GM18868 (cell line): ENCODE data around the gene NPRL2.
A peak's percentile ranks its signal among the peaks of the same experiment; 100 is the strongest.

ENCODE experiments used
- ATAC-seq: cut with Tn5 transposase; IDR thresholded peaks from one replicate; pipeline ENCODE4 v1.9.1; 2021; ENCODE audit warnings: mild to moderate bottlenecking, moderate library complexity; ENCODE audit not compliant: unreplicated experiment

The NPRL2 gene

DNA sequence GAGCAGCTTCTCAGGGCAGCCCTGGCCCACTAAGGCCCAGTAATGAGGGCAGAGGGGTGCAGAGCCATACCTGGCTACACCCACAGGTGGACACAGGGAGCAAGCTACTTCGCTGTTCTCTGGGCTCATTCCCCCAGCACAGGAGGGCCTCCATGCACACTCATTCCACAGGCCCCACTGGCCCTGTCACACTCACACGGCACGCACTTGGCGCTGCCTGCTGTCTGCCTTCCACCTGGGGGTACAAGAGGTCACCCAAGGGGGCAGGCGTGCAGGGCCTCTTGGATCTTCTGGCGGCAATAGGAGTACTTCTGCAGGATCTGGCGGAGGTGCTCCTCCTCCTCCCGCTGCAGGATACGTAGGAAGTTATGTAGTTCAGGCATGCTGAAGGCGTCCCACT lies 20.2 kb downstream of the NPRL2 start:
- no peak for ATAC-seq

GRCh38 chr3:50327943-50328691 lies 22.5 kb downstream of the NPRL2 start, which contains the start of gene TUSC2:
TSS of gene TUSC2 (minus strand) at chr3:50328223. CDS start at chr3:50328099, 124 bp downstream.
- ATAC-seq, result peak; percentile 95

DNA sequence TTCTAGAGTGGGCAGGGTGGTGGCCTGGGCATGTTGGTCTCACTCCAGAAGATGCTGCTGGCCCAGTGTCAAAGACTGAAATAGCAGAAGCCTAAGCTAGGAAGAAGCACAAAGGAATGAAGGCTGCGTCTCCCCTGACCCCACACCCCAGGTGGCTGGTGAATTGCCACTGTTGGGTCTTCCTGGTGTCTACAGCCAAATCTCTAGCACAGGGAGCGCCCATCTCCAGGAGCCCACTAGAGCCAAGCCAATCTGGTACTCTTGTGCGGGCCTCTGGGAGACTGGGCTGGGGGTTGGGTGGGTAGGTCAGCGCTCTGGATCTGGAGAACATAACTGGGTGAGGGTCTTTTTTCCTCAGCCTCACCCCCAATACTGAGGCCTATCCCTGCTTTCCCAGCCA lies 23.4 kb downstream of the NPRL2 start:
- no peak for ATAC-seq

GRCh38 chr3:50326182-50326541 lies 24.4 kb downstream of the NPRL2 start:
- ATAC-seq, result no peak

DNA sequence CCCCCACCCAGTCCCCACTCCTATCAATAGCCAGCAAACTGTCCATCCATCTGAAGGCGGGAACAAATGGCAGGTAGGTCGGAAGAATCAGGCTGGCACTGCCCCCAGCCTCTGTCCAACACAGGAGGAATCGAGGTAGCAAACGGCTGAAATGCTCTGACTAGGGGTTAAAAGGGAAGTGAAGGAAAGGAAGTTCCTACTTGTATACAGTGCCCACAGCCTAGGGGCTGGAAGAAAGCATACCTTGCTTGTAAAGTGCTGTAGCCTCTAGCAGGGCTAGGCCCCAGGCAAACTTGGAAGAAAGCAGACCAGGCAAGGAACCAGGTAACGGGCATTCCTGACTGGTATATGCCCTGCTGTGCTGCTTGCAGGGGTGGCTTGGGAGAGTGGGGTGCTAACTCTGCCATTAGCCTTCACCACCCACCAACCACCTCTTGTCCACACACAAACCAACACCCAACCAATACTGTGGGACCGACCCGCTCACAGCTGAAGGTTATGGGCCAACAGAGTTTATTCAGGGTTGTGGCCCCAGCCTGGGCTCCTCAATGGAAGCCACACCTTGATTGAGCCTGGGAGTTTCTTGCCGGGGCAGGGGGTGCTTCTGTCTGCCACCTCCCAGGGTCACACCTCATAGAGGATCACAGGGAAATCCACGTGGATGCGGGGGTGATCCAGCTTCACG lies 24.9 kb downstream of the NPRL2 start:
- no peak for ATAC-seq

GRCh38 chr3:50325113-50325480 lies 25.5 kb downstream of the NPRL2 start:
- no peak for ATAC-seq

- ATAC-seq, result no peak
These were observed 26.0 kb downstream of the NPRL2 start for GRCh38 chr3:50324351-50325112.

- ATAC-seq, result no peak
These were observed 26.9 kb downstream of the NPRL2 start for GRCh38 chr3:50323614-50324199.

GRCh38 chr3:50323092-50323600 lies 27.4 kb downstream of the NPRL2 start:
- ATAC-seq, result no peak

GRCh38 chr3:50322386-50323091 lies 28.0 kb downstream of the NPRL2 start, which contains the start of gene HYAL2:
TSS of gene HYAL2 (minus strand) at chr3:50322745. CDS start at chr3:50320489, 2,256 bp downstream.
- no peak for ATAC-seq

- no peak for ATAC-seq
These were observed 28.5 kb downstream of the NPRL2 start for GRCh38 chr3:50322115-50322385.

DNA sequence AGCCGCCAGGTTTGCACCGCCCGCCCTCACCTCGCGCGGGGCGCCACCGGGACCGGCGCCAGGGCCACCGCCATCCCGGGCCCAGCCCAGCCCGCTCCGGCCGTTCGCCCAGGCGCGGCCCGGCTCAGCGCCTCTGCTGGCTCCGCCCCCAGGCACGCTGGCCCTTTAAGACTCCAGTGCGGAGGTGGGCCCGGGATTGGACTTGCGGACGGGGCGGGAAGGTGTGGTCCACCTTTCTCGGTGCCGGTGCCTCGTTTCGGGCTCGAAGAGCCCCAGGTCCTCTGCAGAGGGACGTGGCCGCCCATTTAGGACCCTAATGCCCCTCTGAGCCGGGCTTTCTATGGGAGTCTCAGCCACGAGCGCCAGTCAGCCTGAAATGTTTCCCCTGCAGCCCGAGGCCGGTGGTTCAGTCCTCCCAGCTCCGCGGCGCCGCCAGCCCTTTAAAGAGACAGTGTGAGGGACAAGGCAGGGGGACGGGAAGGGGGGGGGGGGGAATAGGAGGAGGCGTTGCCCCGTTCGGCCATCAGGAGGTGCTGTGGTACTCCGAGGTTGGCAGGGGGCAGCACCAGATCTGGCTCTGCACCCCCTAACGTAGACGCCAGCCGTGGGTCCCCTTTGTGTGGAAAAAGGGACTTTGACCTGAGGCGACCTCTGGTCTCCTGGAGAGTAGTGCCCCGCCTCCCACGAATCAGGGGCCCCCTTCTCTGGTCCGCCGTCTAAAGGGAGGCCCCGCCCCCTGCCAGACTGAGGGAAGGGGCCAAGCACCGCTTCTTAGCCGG lies 29.1 kb downstream of the NPRL2 start:
- ATAC-seq, result peak; percentile 80

DNA sequence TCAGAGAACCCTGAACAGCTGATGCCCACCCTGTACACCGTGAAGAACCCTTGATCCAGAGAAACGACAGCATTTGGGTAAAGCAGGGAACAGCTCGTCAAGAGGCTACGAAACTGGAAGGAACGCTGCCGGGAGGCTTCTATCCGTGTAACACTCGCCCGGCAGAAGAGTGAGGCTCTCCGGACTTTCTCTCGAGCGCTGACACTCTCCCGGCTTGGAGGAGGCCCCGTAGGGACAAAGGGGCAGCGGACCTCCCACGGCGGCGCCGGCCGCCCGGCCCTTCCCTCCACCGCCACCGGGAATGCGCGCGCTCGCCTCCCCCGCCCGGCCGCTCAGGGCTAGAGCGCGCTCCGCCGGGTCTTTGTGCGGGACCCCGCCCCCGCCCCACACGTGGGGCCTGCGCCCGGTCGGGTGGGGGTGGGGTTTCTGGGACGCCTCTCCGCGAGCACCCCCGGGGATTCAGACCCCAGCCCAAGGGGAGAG lies 29.7 kb downstream of the NPRL2 start:
- ATAC-seq, result peak; percentile 46

GRCh38 chr3:50319894-50320625 lies 30.5 kb downstream of the NPRL2 start:
- no peak for ATAC-seq

DNA sequence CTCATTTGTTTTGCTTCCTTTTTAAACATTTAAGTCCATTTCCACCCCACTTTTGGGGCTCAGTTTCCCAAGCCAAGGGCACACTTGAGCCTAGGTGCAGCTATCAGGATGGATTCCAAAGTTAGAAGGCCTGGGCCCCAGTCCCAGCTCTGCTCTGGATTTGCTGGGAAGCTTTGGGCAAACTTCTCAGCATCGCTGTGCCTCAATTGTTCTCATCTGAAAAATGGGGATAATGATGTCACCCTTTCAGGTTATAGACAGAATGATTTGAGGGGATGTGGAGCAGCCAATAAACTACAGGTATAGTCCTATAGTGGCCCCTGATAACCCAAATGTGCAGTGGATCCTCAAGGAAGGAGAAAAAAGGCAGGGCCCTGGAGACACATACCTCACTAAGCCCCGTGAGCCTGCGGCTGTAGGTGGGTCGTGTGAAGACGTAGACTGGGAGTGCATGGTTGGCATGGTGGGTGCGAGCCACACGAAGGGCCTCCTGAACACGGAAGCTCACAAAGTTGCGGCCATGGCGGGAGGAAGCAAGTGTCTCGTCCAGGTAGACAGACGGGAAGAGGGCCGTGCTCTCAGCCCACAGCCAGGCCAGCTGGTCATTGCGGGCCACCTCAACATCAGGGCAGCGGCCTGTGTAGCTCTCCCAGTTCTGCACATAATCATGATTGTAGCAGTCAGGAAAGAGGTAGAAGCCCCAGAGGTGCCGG lies 31.2 kb downstream of the NPRL2 start:
- no peak for ATAC-seq

GRCh38 chr3:50318615-50319014 lies 32.0 kb downstream of the NPRL2 start:
- no peak for ATAC-seq

DNA sequence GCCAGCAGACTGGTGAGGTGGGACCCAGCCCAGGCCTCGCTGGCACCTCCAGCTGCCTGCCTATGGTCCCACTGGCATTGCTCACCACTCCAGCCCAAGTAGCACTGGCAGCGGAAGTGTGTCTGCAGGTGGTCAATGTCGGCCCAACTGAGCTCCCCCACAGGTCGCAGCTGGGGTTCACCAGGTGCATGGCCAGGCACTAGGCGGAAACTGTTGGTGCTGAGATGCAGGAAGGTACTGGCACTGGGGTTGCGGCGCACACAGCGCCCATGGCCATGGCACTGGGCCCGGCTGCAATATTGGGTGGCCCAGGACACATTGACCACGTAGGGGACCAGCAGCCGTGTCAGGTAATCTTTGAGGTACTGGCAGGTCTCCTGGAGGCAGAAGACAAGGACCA lies 32.4 kb downstream of the NPRL2 start:
- ATAC-seq, result no peak

- no peak for ATAC-seq
These were observed 33.3 kb downstream of the NPRL2 start for GRCh38 chr3:50317300-50317699.
